ENCODE data around the gene ZBTB8A.
"Not testable (repeated sequence)": the region's sequence is repeated elsewhere in the genome, so short reads cannot be mapped to it uniquely, and the experiment has no call there.

Gene ZBTB8A

DNA sequence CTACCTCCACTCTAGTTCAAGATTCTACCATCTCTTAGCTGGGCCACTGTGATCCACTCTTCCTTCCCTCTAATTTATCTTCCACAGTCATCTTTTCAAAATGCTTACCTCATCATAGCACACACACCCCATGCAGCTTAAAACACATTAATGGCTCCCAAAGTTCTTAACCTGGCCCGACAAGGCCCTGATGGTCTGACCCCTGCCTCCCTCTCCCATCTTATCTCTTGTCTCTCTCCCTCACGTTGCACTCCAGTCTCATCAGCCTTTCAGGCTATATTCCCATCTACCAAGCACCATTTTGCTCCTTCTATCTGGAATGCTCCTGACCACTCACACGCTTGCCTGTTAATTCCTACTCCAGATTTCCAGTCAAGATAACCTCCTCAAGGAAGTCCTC is 2.5 kb upstream of the ZBTB8A start:
- TF ChIP-seq, protein P1, sequence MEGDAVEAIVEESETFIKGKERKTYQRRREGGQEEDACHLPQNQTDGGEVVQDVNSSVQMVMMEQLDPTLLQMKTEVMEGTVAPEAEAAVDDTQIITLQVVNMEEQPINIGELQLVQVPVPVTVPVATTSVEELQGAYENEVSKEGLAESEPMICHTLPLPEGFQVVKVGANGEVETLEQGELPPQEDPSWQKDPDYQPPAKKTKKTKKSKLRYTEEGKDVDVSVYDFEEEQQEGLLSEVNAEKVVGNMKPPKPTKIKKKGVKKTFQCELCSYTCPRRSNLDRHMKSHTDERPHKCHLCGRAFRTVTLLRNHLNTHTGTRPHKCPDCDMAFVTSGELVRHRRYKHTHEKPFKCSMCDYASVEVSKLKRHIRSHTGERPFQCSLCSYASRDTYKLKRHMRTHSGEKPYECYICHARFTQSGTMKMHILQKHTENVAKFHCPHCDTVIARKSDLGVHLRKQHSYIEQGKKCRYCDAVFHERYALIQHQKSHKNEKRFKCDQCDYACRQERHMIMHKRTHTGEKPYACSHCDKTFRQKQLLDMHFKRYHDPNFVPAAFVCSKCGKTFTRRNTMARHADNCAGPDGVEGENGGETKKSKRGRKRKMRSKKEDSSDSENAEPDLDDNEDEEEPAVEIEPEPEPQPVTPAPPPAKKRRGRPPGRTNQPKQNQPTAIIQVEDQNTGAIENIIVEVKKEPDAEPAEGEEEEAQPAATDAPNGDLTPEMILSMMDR (IDR thresholded peaks at IDR 0.05; ENCODE audit: insufficient read depth, missing control alignments), result no peak
- FAIRE-seq (no peak), DNase-seq (ENCODE audit: insufficient read length, low spot score) (no peak)

DNA sequence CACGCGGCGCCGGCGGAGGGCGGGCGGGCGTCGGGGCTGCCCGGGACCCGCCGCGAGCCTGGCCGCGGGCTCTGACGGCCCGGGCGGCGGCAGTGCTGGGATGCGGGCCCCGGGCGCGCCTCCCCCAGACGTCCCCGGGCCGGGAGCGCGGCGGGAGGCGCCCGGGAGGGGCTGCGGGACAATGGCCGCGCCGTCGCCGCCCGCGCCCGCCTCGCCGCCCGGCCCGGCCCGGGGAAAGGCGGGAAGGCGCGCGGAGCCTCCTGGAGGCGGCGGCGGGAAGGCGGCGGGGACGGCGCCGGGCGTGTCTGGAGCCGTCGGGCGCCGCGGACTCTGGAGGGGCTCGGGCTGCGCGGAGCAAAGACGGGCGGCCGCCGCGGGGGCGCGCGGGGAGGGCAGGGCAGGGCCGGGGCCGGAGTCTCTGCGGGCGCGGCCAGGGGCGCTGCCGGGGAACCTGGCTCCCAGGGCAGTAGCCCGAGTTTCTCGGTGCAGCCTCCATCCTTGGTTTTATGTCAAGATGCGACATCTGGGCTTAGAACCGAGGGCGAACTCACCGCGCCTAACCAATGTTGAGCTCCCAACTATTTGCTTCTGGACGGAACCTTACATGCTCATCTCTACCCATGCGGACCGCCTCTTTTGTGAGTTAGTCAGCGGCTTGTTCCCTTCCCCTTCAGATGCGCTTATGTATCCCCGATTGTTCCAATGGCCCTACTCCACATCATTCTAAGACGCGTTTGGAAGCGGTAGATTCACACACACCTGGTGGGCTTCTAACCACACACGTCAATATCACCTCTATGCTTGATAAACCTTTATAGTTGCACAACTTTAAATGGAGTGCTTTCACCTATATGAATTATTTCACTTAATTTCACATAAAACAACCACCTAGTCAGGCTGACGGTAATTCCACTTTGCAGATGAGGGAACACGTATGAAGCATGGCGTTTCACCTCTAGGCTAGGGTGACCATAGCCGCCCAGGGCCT is 651 bp downstream of the ZBTB8A start:
- FAIRE-seq, result no peak

DNA sequence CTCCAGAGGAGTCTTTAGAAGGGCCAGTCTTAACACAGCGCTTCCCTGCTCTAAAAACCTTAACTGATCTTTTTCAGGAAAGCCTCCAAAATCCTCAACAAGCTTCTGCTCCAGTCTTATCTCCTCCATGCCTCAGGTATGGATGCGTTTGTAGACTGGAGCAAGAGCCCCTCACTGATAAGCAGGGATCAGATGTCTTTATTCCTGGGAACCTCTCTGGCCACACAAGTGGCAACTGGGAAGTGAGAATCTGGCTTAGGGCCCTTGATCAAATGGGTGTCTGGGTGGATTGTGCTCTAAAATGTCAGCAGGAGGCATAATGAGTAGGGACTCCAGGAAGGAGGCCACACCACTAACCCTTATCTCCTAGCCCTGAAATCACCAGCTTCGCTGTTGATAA is 1.4 kb downstream of the ZBTB8A start:
- FAIRE-seq (no peak), DNase-seq (ENCODE audit: insufficient read length, low spot score) (no peak)
- TF ChIP-seq, protein P1 (IDR thresholded peaks at IDR 0.05; ENCODE audit: insufficient read depth, missing control alignments), result no peak

More for the DNA sequence above, 651 bp downstream of the ZBTB8A start:
- TF ChIP-seq, protein P1 (IDR thresholded peaks at IDR 0.05; ENCODE audit: insufficient read depth, missing control alignments), result no peak
- DNase-seq (ENCODE audit: insufficient read length, low spot score), result no peak

GRCh38 chr1:32541064-32541566 is 1.9 kb downstream of the ZBTB8A start:
- DNase-seq (ENCODE audit: insufficient read length, low spot score), result no peak
- TF ChIP-seq, protein P1 (IDR thresholded peaks at IDR 0.05; ENCODE audit: insufficient read depth, missing control alignments), result no peak

DNA sequence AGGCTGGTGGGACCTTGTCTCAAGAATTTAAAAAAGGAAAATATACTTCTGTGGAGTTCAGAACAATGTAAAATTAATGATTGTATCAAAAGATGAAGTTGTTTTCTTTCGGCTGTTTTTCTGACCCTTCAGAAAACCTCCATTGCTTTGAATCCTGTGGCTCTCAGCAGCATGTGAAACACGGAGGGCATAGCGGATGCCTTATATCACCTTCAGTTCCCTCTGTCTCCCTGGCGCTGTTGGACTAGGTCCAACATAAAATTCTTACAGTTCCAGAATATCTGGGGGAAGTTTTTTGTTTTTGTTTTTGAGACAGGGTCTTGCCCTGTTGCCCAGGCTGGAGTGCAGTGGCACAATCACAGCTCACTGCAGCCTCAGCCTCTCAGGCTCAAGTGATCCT is 7.4 kb downstream of the ZBTB8A start:
- TF ChIP-seq, protein P1 (IDR thresholded peaks at IDR 0.05; ENCODE audit: insufficient read depth, missing control alignments), result no peak
- FAIRE-seq (no peak), DNase-seq (ENCODE audit: insufficient read length, low spot score) (no peak)

More at GRCh38 chr1:32541064-32541566, 1.9 kb downstream of the ZBTB8A start:
- no peak for FAIRE-seq

GRCh38 chr1:32549616-32550015 is 10.4 kb downstream of the ZBTB8A start:
- DNase-seq (ENCODE audit: insufficient read length, low spot score), result no peak
- FAIRE-seq, result no peak
- TF ChIP-seq, protein P1 (IDR thresholded peaks at IDR 0.05; ENCODE audit: insufficient read depth, missing control alignments), result no peak

DNA sequence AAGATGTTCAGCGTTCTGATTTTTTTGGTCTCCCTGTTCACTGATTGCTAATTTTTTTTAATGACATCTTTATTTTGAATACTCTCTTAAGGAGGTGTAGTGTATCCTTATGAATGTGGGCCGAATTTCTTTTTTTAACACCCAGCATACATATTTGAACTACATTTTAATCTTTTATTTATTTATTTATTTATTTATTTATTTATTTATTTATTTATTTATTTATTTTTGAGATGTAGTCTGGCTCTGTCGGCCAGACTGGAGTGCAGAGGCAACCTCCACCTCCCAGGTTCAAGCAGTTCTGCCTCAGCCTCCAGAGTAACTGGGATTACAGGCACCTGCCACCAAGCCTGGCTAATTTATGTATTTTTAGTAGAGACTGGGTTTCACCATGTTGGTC is 15.1 kb downstream of the ZBTB8A start:
- DNase-seq (ENCODE audit: insufficient read length, low spot score) (no peak), FAIRE-seq (no peak)
- TF ChIP-seq, protein P1 (IDR thresholded peaks at IDR 0.05; ENCODE audit: insufficient read depth, missing control alignments), result no peak

GRCh38 chr1:32557035-32557434 is 17.8 kb downstream of the ZBTB8A start:
- not testable (repeated sequence) for FAIRE-seq; DNase-seq (ENCODE audit: insufficient read length, low spot score)

Data from D721Med (cell line).